HG02623 (cell line): ENCODE data around the gene NOSIP.

ENCODE experiments used
- ATAC-seq: cut with Tn5 transposase; IDR thresholded peaks from one replicate; pipeline ENCODE4 v1.9.1; 2021; ENCODE audit warnings: moderate library complexity; ENCODE audit not compliant: unreplicated experiment

The NOSIP gene

GRCh38 chr19:49546825-49547565 is 33.4 kb downstream of the NOSIP start:
- no peak for ATAC-seq

- no peak for ATAC-seq
Observed at GRCh38 chr19:49544154-49544553, 36.2 kb downstream of the NOSIP start.

GRCh38 chr19:49543032-49543431 is 37.3 kb downstream of the NOSIP start:
- ATAC-seq: no peak

- ATAC-seq: no peak
Observed at GRCh38 chr19:49542446-49542845, 37.9 kb downstream of the NOSIP start.

- ATAC-seq: no peak
Observed at GRCh38 chr19:49541914-49542313, 38.4 kb downstream of the NOSIP start.

- no peak for ATAC-seq
Observed at GRCh38 chr19:49539192-49539952, 41.0 kb downstream of the NOSIP start.

GRCh38 chr19:49538643-49539042 is 41.7 kb downstream of the NOSIP start:
- no peak for ATAC-seq

GRCh38 chr19:49536921-49537462 is 43.4 kb downstream of the NOSIP start:
- no peak for ATAC-seq

GRCh38 chr19:49534632-49535385 is 45.5 kb downstream of the NOSIP start:
- ATAC-seq: no peak

GRCh38 chr19:49533551-49534488 is 46.5 kb downstream of the NOSIP start:
- ATAC-seq: peak; percentile 68

GRCh38 chr19:49530708-49531107 is 49.6 kb downstream of the NOSIP start:
- no peak for ATAC-seq

- ATAC-seq: no peak
Observed at GRCh38 chr19:49528211-49528771, 52.1 kb downstream of the NOSIP start.

GRCh38 chr19:49524812-49525455 is 55.4 kb downstream of the NOSIP start:
- ATAC-seq: no peak

- no peak for ATAC-seq
Observed at GRCh38 chr19:49520705-49521319, 59.5 kb downstream of the NOSIP start.

- no peak for ATAC-seq
Observed at GRCh38 chr19:49518033-49518432, 62.3 kb downstream of the NOSIP start.

- ATAC-seq: no peak
Observed at GRCh38 chr19:49515767-49516166, 64.6 kb downstream of the NOSIP start.

GRCh38 chr19:49514151-49514550 is 66.2 kb downstream of the NOSIP start:
- no peak for ATAC-seq

- no peak for ATAC-seq
Observed at GRCh38 chr19:49513746-49514118, 66.6 kb downstream of the NOSIP start.
